Fibroblast of lung (primary cell): ENCODE results near the gene RAPH1. TPM values are rescaled to one million over a fixed set of nuclear protein-coding genes. Genes with fewer than 3 reads are reported as not detected.

Source experiments
- DNase-seq, 2 donors: peaks; one replicate each; pipeline versions ENCODE4 v3.0.0 to v3.0.0-alpha.2; 2010; ENCODE audit warnings: low read depth in 2 of 2
- H2AFZ ChIP-seq: 2 replicates; pipeline ENCODE4 v1.5.1; 2012; ENCODE audit warnings: low read length, control low read depth, inconsistent platforms
- H3K27ac ChIP-seq: 2 replicates; pipeline ENCODE4 v1.5.1; 2011; ENCODE audit warnings: low read length, control low read depth; ENCODE audit not compliant: insufficient read depth
- H3K27me3 ChIP-seq: 2 replicates; pipeline ENCODE4 v1.5.1; 2011; ENCODE audit warnings: mild to moderate bottlenecking, low read length; ENCODE audit not compliant: control insufficient read depth, insufficient read depth
- H3K36me3 ChIP-seq: 2 replicates; pipeline ENCODE4 v1.5.1; 2011; ENCODE audit warnings: low read length; ENCODE audit not compliant: control insufficient read depth, insufficient read depth
- H3K4me1 ChIP-seq: 2 replicates; pipeline ENCODE4 v1.5.1; 2011; ENCODE audit warnings: low read length; ENCODE audit not compliant: control insufficient read depth, insufficient read depth; ENCODE audit errors: extremely low read depth
- H3K4me2 ChIP-seq: 2 replicates; pipeline ENCODE4 v1.5.1; 2011; ENCODE audit warnings: low read length, control low read depth; ENCODE audit not compliant: insufficient read depth; ENCODE audit errors: extremely low read depth
- H3K4me3 ChIP-seq, 4 experiments: fragments of 200-600 bp in 1 of 4; sonication (generic) in 1 of 4; replicated peaks in 1 of 4; 2 replicates each; pipeline ENCODE4 v1.5.1; 2011 to 2016; ENCODE audit warnings: low read length in 4 of 4, low read depth in 3 of 4, mild to moderate bottlenecking in 3 of 4, control low read depth in 2 of 4, inconsistent platforms in 1 of 4, mixed read lengths in 1 of 4; ENCODE audit not compliant: insufficient read depth in 1 of 4; ENCODE audit errors: control extremely low read depth in 1 of 4
- H3K79me2 ChIP-seq: 2 replicates; pipeline ENCODE4 v1.5.1; 2012; ENCODE audit warnings: mild to moderate bottlenecking, low read length, inconsistent platforms; ENCODE audit not compliant: control insufficient read depth, insufficient read depth
- H3K9ac ChIP-seq: 2 replicates; pipeline ENCODE4 v1.5.1; 2011; ENCODE audit warnings: mild to moderate bottlenecking, low read length, control low read depth; ENCODE audit not compliant: insufficient read depth
- H3K9me3 ChIP-seq: 2 replicates; pipeline ENCODE4 v1.5.1; 2012; ENCODE audit warnings: low read depth, low read length; ENCODE audit not compliant: control insufficient read depth, insufficient read depth
- H4K20me1 ChIP-seq: 2 replicates; pipeline ENCODE4 v1.5.1; 2011; ENCODE audit warnings: low read length; ENCODE audit not compliant: control insufficient read depth, insufficient read depth; ENCODE audit errors: extremely low read depth
- EZH2 ChIP-seq: IDR thresholded peaks from 2 replicates; pipeline ENCODE4 v1.5.1; 2012; ENCODE audit warnings: low read length, control low read depth, mild to moderate bottlenecking; ENCODE audit errors: missing control alignments
- polyA plus RNA-seq, 2 donors: library from polyadenylated mRNA; depleted of rRNA in 1 of 2; stranded (reverse) in 1 of 2; unstranded in 1 of 2; fragments of >200 nt; gene quantifications; 2 replicates each; pipeline ENCODE4 v1.2.1, GENCODE V29; 2011 to 2012; ENCODE audit warnings: missing spikeins in 1 of 2
- total RNA-seq: library from RNA; depleted of rRNA; stranded (reverse); fragments of >200 nt; gene quantifications from 2 replicates; pipeline ENCODE4 v1.2.1, GENCODE V29; 2014
- TF ChIP-seq, protein P1 (sequence below), 2 donors: IDR thresholded peaks in 1 of 2; conservative IDR thresholded peaks in 1 of 2; 1 replicate in 1 of 2; 2 replicates in 1 of 2; pipeline ENCODE4 v1.5.1; 2011 to 2012; ENCODE audit warnings: low read length in 2 of 2, control low read depth in 1 of 2, inconsistent platforms in 1 of 2, low read depth in 1 of 2, mild to moderate bottlenecking in 1 of 2

The RAPH1 gene
- total and polyA plus RNA-seq, 2 donors (not counting 1 experiment from before 2014, with no cell fraction given), result 14.1 to 21.1 TPM

DNA sequence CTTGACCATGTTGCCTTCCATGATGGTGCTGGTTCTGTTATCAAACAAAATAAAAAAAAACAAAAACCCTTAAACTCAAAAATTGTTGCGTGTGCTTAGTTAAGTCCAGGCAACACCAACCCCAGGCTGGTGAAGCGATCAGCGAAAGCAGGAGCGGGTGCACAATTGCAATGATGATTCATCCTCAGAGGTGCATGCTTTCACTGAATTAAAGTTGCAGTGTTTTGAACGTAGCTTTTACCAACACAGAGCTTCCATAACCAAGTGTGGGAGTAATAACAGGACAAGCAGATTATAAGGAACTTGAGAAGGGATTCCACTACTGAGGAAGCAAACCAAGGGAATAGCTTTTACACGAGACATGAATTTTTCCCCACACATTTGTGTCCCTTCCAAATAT is 39.7 kb upstream of the RAPH1 start:
- peak in 1 of 2 donors; percentile 44 for DNase-seq
- no peak for TF ChIP-seq EZH2
- TF ChIP-seq, protein P1, sequence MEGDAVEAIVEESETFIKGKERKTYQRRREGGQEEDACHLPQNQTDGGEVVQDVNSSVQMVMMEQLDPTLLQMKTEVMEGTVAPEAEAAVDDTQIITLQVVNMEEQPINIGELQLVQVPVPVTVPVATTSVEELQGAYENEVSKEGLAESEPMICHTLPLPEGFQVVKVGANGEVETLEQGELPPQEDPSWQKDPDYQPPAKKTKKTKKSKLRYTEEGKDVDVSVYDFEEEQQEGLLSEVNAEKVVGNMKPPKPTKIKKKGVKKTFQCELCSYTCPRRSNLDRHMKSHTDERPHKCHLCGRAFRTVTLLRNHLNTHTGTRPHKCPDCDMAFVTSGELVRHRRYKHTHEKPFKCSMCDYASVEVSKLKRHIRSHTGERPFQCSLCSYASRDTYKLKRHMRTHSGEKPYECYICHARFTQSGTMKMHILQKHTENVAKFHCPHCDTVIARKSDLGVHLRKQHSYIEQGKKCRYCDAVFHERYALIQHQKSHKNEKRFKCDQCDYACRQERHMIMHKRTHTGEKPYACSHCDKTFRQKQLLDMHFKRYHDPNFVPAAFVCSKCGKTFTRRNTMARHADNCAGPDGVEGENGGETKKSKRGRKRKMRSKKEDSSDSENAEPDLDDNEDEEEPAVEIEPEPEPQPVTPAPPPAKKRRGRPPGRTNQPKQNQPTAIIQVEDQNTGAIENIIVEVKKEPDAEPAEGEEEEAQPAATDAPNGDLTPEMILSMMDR (conservative IDR thresholded peaks at IDR 0.05 in 1 of 2, IDR thresholded peaks at IDR 0.05 in 1 of 2; ENCODE audit: low read depth in 1 of 2, low read length in 2 of 2), result no peak
- H3K4me1 ChIP-seq, result no peaks in the 10 kb centered on the region
- H3K4me3 ChIP-seq, result no peak overlapping the region
- no peaks in the 10 kb centered on the region for H3K27me3 ChIP-seq
- H4K20me1 ChIP-seq, result no peaks in the 10 kb centered on the region
- no peak overlapping the region for H3K4me2 ChIP-seq
- H3K79me2 ChIP-seq, result no peaks in the 10 kb centered on the region
- H2AFZ ChIP-seq, result no peak overlapping the region
- no peak overlapping the region for H3K27ac ChIP-seq
- H3K9me3 ChIP-seq, result no peaks in the 10 kb centered on the region
- no peak overlapping the region for H3K9ac ChIP-seq
- no peaks in the 10 kb centered on the region for H3K36me3 ChIP-seq

DNA sequence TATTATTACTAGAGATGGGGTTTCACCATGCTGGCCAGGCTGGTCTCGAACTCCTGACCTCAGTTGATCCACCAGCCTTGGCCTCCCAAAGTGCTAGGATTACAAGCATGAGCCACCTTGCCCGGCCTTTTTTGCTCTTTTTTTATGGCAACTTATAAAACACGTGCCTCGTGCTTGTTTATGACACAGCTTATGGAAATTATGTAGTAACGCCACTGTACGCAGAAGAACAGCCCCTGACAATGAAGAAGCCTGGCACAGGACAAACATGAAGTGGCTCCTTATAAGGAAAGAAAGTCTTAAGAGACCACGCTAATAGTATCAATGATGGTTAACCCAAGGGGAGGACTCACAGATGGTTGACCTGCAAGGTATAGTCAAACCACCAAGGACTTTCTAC is 37.2 kb upstream of the RAPH1 start:
- no peak overlapping the region for H3K9ac ChIP-seq
- no peaks in the 10 kb centered on the region for H3K9me3 ChIP-seq
- H3K4me2 ChIP-seq, result no peak overlapping the region
- no peaks in the 10 kb centered on the region for H4K20me1 ChIP-seq
- H3K4me1 ChIP-seq, result no peaks in the 10 kb centered on the region
- no peak for DNase-seq
- no peak overlapping the region for H3K27ac ChIP-seq
- TF ChIP-seq EZH2, result no peak
- TF ChIP-seq, protein P1 (conservative IDR thresholded peaks at IDR 0.05 in 1 of 2, IDR thresholded peaks at IDR 0.05 in 1 of 2; ENCODE audit: low read depth in 1 of 2, low read length in 2 of 2), result no peak
- no peaks in the 10 kb centered on the region for H3K27me3 ChIP-seq
- no peaks in the 10 kb centered on the region for H3K79me2 ChIP-seq
- no peaks in the 10 kb centered on the region for H3K36me3 ChIP-seq
- H2AFZ ChIP-seq, result no peak overlapping the region
- no peak overlapping the region for H3K4me3 ChIP-seq

DNA sequence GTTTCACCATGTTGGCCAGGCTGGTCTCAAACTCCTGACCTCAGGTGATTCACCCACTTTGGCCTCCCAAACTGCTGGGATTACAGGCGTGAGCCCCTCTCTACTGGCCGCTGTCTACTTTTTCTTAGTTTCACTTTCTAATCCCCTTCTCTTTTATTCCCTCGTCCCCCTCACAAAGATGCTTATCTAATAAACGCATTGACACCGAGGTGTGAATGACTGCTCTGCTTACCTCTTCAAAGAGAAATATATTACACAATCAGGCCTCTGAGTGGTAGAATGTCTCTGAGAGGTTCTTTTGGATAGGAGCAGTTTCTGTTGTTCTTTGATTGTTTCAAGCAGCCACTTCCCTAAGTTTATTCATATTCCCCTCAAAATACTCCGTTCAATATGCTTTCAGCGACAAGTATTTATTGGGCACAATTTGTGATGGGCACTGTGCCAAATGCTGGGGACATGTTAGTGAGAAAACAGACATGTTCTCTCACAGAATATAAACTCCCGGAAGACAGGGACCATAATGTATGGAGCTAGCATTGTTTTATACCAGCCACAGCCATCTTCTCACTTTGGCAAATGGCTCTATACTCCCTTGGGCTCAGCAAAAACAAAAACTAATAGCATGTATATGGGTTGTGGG is 34.7 kb upstream of the RAPH1 start:
- Histone ChIP-seq H3K4me1 (no peaks in the 10 kb centered on the region), H3K4me3 (no peak overlapping the region), H3K27me3 (no peaks in the 10 kb centered on the region), H3K36me3 (no peaks in the 10 kb centered on the region), H3K9ac (no peak overlapping the region), H3K79me2 (no peaks in the 10 kb centered on the region), H2AFZ (no peak overlapping the region), H3K9me3 (no peaks in the 10 kb centered on the region), H3K27ac (no peak overlapping the region), H4K20me1 (no peaks in the 10 kb centered on the region), H3K4me2 (no peak overlapping the region)
- TF ChIP-seq, protein P1 (conservative IDR thresholded peaks at IDR 0.05 in 1 of 2, IDR thresholded peaks at IDR 0.05 in 1 of 2; ENCODE audit: low read depth in 1 of 2, low read length in 2 of 2), result no peak
- TF ChIP-seq EZH2, result no peak
- no peak for DNase-seq
